ENCODE measurements around the gene COG2.

COG2 gene

GRCh38 chr1:230700132-230700531, 57.9 kb downstream of the COG2 start:
- no peak for DNase-seq (ENCODE audit: low read depth in 2 of 2)

- no peak for DNase-seq (ENCODE audit: low read depth in 2 of 2)
Measured at GRCh38 chr1:230701434-230701833, 59.2 kb downstream of the COG2 start.

- DNase-seq (ENCODE audit: low read depth in 2 of 2): no peak
Measured at GRCh38 chr1:230701895-230702768, 59.9 kb downstream of the COG2 start.

- DNase-seq (ENCODE audit: low read depth in 2 of 2): no peak
Measured at GRCh38 chr1:230702934-230703678, 60.8 kb downstream of the COG2 start.

GRCh38 chr1:230703679-230704385, 61.6 kb downstream of the COG2 start:
- DNase-seq (ENCODE audit: low read depth in 2 of 2): no peak

GRCh38 chr1:230704830-230705229, 62.5 kb downstream of the COG2 start:
- DNase-seq (ENCODE audit: low read depth in 2 of 2): no peak

GRCh38 chr1:230705289-230706019, 63.2 kb downstream of the COG2 start:
- no peak for DNase-seq (ENCODE audit: low read depth in 2 of 2)

- DNase-seq (ENCODE audit: low read depth in 2 of 2): no peak
Measured at GRCh38 chr1:230706020-230706699, 63.9 kb downstream of the COG2 start.

GRCh38 chr1:230706887-230707731, 64.8 kb downstream of the COG2 start:
- no peak for DNase-seq (ENCODE audit: low read depth in 2 of 2)

- DNase-seq (ENCODE audit: low read depth in 2 of 2): no peak
Measured at GRCh38 chr1:230707732-230708630, 65.7 kb downstream of the COG2 start.

GRCh38 chr1:230708631-230709580, 66.6 kb downstream of the COG2 start:
- DNase-seq (ENCODE audit: low read depth in 2 of 2): no peak

GRCh38 chr1:230709619-230710542, 67.6 kb downstream of the COG2 start:
- DNase-seq (ENCODE audit: low read depth in 2 of 2): no peak

- no peak for DNase-seq (ENCODE audit: low read depth in 2 of 2)
Measured at GRCh38 chr1:230710543-230710904, 68.2 kb downstream of the COG2 start.

- no peak for DNase-seq (ENCODE audit: low read depth in 2 of 2)
Measured at GRCh38 chr1:230711245-230711644, 69.0 kb downstream of the COG2 start.

- no peak for DNase-seq (ENCODE audit: low read depth in 2 of 2)
Measured at GRCh38 chr1:230712470-230712942, 70.2 kb downstream of the COG2 start.

- no peak for DNase-seq (ENCODE audit: low read depth in 2 of 2)
Measured at GRCh38 chr1:230713138-230713537, 70.9 kb downstream of the COG2 start.

- no peak for DNase-seq (ENCODE audit: low read depth in 2 of 2)
Measured at GRCh38 chr1:230713547-230713914, 71.2 kb downstream of the COG2 start.

All from stimulated activated CD8-positive, alpha-beta memory T cell treated with anti-CD3 and anti-CD28 coated beads, Interleukin-2, amount 100 ng/mL, for 48 hours (primary cell).